Pancreas (tissue), 10 donors: ENCODE data around the gene C17orf67. TPM values are rescaled to one million over a fixed set of nuclear protein-coding genes. Genes with fewer than 3 reads are reported as not detected.

Source experiments
- ATAC-seq, 4 donors: fragments of 200-7000 bp; cut with Tn5 transposase; one replicate each; pipeline versions ENCODE4 v1.8.0 to v1.9.1; 2020; ENCODE audit warnings: mild to moderate bottlenecking in 4 of 4, moderate library complexity in 4 of 4
- DNase-seq, 6 donors: peaks; one replicate each; pipeline ENCODE4 v3.0.0-alpha.2; 2020
- FAIRE-seq: peaks from 2 replicates; lab custom pipeline; 2012; peaks lifted over from hg19 to GRCh38; lab: Jason Lieb, UNC
- H3K27ac ChIP-seq, 4 donors: fragments of 200-600 bp; sonication (generic); 1 replicate in 3 of 4; 2 replicates in 1 of 4; pipeline versions ENCODE4 v1.5.0 to v1.8.0; 2020
- H3K27me3 ChIP-seq, 4 donors: fragments of 200-600 bp; one replicate each; pipeline ENCODE4 v1.8.0; 2021
- H3K36me3 ChIP-seq, 3 donors: fragments of 200-600 bp; sonication (generic) in 1 of 3; one replicate each; pipeline versions ENCODE4 v1.5.0 to v1.8.0; 2020 to 2021
- H3K4me1 ChIP-seq, 3 donors: fragments of 200-600 bp; one replicate each; pipeline ENCODE4 v1.8.0; 2021
- H3K4me3 ChIP-seq, 4 donors: fragments of 200-600 bp; sonication (generic) in 2 of 4; one replicate each; pipeline versions ENCODE4 v1.5.0 to v1.8.0; 2020 to 2021
- H3K9me3 ChIP-seq, 4 donors: fragments of 200-600 bp; one replicate each; pipeline ENCODE4 v1.8.0; 2021
- CTCF ChIP-seq, 4 donors: fragments of 200-600 bp; sonication (generic) in 3 of 4; IDR thresholded peaks; one replicate each; pipeline versions ENCODE4 v1.5.0 to v1.8.0; 2021; ENCODE audit warnings: antibody characterized with exemption in 4 of 4
- WGBS, 2 donors: extraction: QIAGEN DNeasy Blood & Tissue Kit; methylation state at CpG; one replicate each; pipeline ENCODE4 v1.1.7; 2013; 5-methylcytosine and 5-hydroxymethylcytosine counted together
- intact Hi-C, 3 donors: fragments of 100-400 bp; cut with DNase I; formaldehyde crosslinking; loops; one replicate each; pipeline versions ENCODE4 v1.11.1 to v1.14.2; 2022
- polyA plus RNA-seq, 2 donors: library from polyadenylated mRNA; stranded (reverse); fragments of 200-250 nt; gene quantifications; one replicate each; pipeline ENCODE4 v1.2.3, GENCODE V29; 2013
- total RNA-seq, 6 donors: library from RNA; stranded (reverse); fragmentation: NEBNext Ultra II Directional in 4 of 6; extraction: Animal tissue kit (Norgen Biotek cat#: 25700) in 4 of 6; gene quantifications; one replicate each; pipeline versions ENCODE4 v1.2.1 to v1.2.4, GENCODE V29; 2021 to 2023
- donor health status: healthy with polysubstance abuse.
- donor health status: DM: no; HTN: no; CAD: no; lungs with moderate emphysema.
- donor health status: DM: no; HTN: no; CAD: no.
- donor health status: control.
- donor health status: control.
- donor health status: Bipolar disorder and iron deficiency.
- donor health status: DM: yes; HTN: yes; CAD: no.
- donor health status: DM: no; HTN: no; CAD: no.
- donor health status: DM: no; HTN: no; CAD: no.
- donor health status: DM: yes; HTN: yes; CAD: no.

Gene C17orf67
- total RNA-seq (1 to 10 TPM; 1.0 to 2.1 (median 1.6) TPM), polyA plus RNA-seq (1 to 10 TPM; 3.2 to 9.6 TPM)

GRCh38 chr17:56833809-56834379 lies at the start of gene C17orf67, which contains the start of gene DGKE:
C17orf67 (minus strand) TSS chr17:56833920; CDS start chr17:56815810, 18,110 bp downstream.
DGKE (plus strand) TSS chr17:56834151; CDS start chr17:56834796, 645 bp downstream.
- 1% methylated on average over 59 to 66 of the region's 66 CpGs for WGBS, 2 donors
- H3K4me3 ChIP-seq = peak within 1 kb of the TSS; percentile 47 to 93 (median 74)
- no peak for TF ChIP-seq CTCF (IDR thresholded peaks at IDR 0.05)
- FAIRE-seq = no peak
- intact Hi-C loops = no loop called here
- H3K9me3 ChIP-seq = no peaks in the 10 kb centered on the region
- peak; percentile 98 to 100 (median 100) for DNase-seq
- peak; percentile 91 to 96 (median 94) for ATAC-seq
- H3K27me3 ChIP-seq = no peaks in the 10 kb centered on the region
- H3K4me1 ChIP-seq = peaks cover 6 to 35% (median 14%) of the 10 kb centered on the region in 3 donors
- peak within 1 kb of the TSS; percentile 68 to 98 (median 84) for H3K27ac ChIP-seq
- H3K36me3 ChIP-seq = no peaks in the 10 kb centered on the region

- WGBS, 2 donors = 78 to 81% methylated on average over 3 of the region's 3 CpGs
- Histone ChIP-seq H3K4me1 (no peaks in the 10 kb centered on the region), H3K4me3 (no peak overlapping the region), H3K9me3 (no peaks in the 10 kb centered on the region), H3K27me3 (no peaks in the 10 kb centered on the region), H3K36me3 (no peaks in the 10 kb centered on the region), H3K27ac (no peak overlapping the region)
- DNase-seq (no peak), FAIRE-seq (no peak), ATAC-seq (no peak)
- intact Hi-C loops = no loop called here
- TF ChIP-seq CTCF (IDR thresholded peaks at IDR 0.05) = no peak
Observed at GRCh38 chr17:56881685-56882295, 48.1 kb upstream of the C17orf67 start.

- Histone ChIP-seq H3K9me3 (no peaks in the 10 kb centered on the region), H3K27ac (no peak overlapping the region), H3K4me1 (no peaks in the 10 kb centered on the region), H3K4me3 (no peak overlapping the region), H3K27me3 (no peaks in the 10 kb centered on the region), H3K36me3 (no peaks in the 10 kb centered on the region)
- intact Hi-C loops = no loop called here
- no peak for DNase-seq
- TF ChIP-seq CTCF (IDR thresholded peaks at IDR 0.05) = no peak
- no peak for FAIRE-seq
- WGBS, 2 donors = 72 to 83% methylated on average over 8 of the region's 8 CpGs
- ATAC-seq = no peak
Observed at GRCh38 chr17:56880571-56880970, 46.9 kb upstream of the C17orf67 start.

- H3K27me3 ChIP-seq = no peaks in the 10 kb centered on the region
- no peaks in the 10 kb centered on the region for H3K36me3 ChIP-seq
- intact Hi-C loops = no loop called here
- DNase-seq (no peak), FAIRE-seq (no peak), ATAC-seq (peak in 1 of 4 donors; percentile 54)
- no peak overlapping the region for H3K27ac ChIP-seq
- no peaks in the 10 kb centered on the region for H3K9me3 ChIP-seq
- WGBS, 2 donors = 66 to 72% methylated on average over 3 of the region's 3 CpGs
- no peak overlapping the region for H3K4me3 ChIP-seq
- no peaks in the 10 kb centered on the region for H3K4me1 ChIP-seq
- no peak for TF ChIP-seq CTCF (IDR thresholded peaks at IDR 0.05)
Observed at GRCh38 chr17:56880133-56880532, 46.4 kb upstream of the C17orf67 start.

- no peaks in the 10 kb centered on the region for H3K9me3 ChIP-seq
- no peak for FAIRE-seq
- H3K27me3 ChIP-seq = no peaks in the 10 kb centered on the region
- no peak overlapping the region for H3K27ac ChIP-seq
- 87 to 92% methylated on average over 7 of the region's 7 CpGs for WGBS, 2 donors
- TF ChIP-seq CTCF (IDR thresholded peaks at IDR 0.05) = no peak
- no peak overlapping the region for H3K4me3 ChIP-seq
- intact Hi-C loops = no loop called here
- no peaks in the 10 kb centered on the region for H3K4me1 ChIP-seq
- no peak for DNase-seq
- no peak for ATAC-seq
- H3K36me3 ChIP-seq = no peaks in the 10 kb centered on the region
Observed at GRCh38 chr17:56879280-56879679, 45.6 kb upstream of the C17orf67 start.
